HL-60 (cell line): ENCODE measurements around the gene EPHA2.

Source experiments
- DNase-seq, 2 experiments: peaks; one replicate each; pipeline ENCODE4 v3.0.0-alpha.2; 2010 to 2020; ENCODE audit warnings: low read depth in 1 of 2, low spot score in 1 of 2
- H3K27ac ChIP-seq: fragments of 250-450 bp; sonication (Bioruptor Pico); replicated peaks from 2 replicates; pipeline ENCODE4 v1.5.1; 2020; ENCODE audit warnings: mild to moderate bottlenecking, moderate library complexity
- H3K27me3 ChIP-seq: fragments of 250-450 bp; sonication (Bioruptor Pico); 2 replicates; pipeline ENCODE4 v1.5.1; 2021; ENCODE audit warnings: mild to moderate bottlenecking, moderate library complexity; ENCODE audit not compliant: insufficient read depth, poor library complexity, severe bottlenecking
- H3K4me3 ChIP-seq: replicated peaks from 2 replicates; pipeline ENCODE4 v1.5.1; 2011; ENCODE audit warnings: mild to moderate bottlenecking, control low read depth, low read length; ENCODE audit not compliant: insufficient read depth
- GABPA ChIP-seq: IDR thresholded peaks from 2 replicates; pipeline ENCODE4 v1.6.1; 2012; ENCODE audit warnings: low read depth
- POLR2AphosphoS5 ChIP-seq: IDR thresholded peaks from 2 replicates; pipeline ENCODE4 v1.6.1; 2012; ENCODE audit warnings: low read depth
- SPI1 ChIP-seq: IDR thresholded peaks from 2 replicates; pipeline ENCODE4 v1.6.1; 2012; ENCODE audit warnings: low read depth, mild to moderate bottlenecking, borderline replicate concordance
- TF ChIP-seq, protein P1 (sequence below): IDR thresholded peaks from 2 replicates; pipeline ENCODE4 v1.6.1; 2012; ENCODE audit warnings: low read depth; ENCODE audit not compliant: insufficient replicate concordance
- TF ChIP-seq, protein P2 (sequence below): IDR thresholded peaks from one replicate; pipeline ENCODE4 v1.5.1; 2011; ENCODE audit warnings: low read length, control low read depth, inconsistent platforms; ENCODE audit not compliant: insufficient read depth

EPHA2 gene

DNA sequence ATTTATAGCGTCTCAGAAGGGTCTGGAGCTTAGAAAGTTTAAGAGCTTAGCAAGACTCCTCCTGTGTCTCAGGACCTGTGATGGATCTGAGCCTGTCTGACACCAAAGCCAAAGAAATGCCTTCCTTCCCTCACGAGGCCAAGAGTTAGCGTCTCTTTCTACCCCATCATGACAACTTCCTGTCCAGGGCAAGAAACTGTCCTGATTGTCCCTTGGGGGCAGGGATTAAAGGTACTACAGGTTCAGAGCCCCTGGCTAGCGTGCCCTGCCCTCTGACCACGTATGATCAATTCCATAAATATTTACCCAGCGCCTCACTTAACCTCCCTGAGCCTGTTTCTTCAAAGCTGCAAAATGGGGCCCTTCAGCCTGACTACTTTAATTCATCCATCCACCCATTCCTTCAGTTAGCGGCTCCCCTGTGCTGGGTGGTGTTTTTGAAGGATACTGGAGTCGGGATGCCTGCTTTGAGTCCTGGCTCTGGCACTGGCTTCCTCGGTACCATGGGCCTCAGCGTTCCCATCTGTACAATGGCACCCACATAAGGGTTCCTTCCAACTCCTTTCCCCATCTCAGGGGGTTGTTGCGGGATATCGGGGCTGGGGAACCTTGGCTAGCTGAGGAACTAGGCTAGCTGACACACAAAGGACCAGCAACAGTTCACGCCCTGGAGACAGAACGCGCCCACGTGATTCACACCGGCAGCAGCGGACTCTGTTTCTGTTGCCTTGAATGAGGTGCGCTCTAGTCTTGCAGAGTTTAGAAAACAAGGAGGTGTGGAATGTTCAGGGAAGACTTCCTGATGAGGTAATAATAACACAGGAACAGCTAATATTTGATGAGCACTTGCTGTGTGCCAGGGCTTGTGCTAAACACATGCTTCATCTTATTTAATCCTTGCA lies 23.0 kb upstream of the EPHA2 start:
- TF ChIP-seq, protein P1, sequence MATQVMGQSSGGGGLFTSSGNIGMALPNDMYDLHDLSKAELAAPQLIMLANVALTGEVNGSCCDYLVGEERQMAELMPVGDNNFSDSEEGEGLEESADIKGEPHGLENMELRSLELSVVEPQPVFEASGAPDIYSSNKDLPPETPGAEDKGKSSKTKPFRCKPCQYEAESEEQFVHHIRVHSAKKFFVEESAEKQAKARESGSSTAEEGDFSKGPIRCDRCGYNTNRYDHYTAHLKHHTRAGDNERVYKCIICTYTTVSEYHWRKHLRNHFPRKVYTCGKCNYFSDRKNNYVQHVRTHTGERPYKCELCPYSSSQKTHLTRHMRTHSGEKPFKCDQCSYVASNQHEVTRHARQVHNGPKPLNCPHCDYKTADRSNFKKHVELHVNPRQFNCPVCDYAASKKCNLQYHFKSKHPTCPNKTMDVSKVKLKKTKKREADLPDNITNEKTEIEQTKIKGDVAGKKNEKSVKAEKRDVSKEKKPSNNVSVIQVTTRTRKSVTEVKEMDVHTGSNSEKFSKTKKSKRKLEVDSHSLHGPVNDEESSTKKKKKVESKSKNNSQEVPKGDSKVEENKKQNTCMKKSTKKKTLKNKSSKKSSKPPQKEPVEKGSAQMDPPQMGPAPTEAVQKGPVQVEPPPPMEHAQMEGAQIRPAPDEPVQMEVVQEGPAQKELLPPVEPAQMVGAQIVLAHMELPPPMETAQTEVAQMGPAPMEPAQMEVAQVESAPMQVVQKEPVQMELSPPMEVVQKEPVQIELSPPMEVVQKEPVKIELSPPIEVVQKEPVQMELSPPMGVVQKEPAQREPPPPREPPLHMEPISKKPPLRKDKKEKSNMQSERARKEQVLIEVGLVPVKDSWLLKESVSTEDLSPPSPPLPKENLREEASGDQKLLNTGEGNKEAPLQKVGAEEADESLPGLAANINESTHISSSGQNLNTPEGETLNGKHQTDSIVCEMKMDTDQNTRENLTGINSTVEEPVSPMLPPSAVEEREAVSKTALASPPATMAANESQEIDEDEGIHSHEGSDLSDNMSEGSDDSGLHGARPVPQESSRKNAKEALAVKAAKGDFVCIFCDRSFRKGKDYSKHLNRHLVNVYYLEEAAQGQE: no peak
- no peak for TF ChIP-seq GABPA
- TF ChIP-seq, protein P2, sequence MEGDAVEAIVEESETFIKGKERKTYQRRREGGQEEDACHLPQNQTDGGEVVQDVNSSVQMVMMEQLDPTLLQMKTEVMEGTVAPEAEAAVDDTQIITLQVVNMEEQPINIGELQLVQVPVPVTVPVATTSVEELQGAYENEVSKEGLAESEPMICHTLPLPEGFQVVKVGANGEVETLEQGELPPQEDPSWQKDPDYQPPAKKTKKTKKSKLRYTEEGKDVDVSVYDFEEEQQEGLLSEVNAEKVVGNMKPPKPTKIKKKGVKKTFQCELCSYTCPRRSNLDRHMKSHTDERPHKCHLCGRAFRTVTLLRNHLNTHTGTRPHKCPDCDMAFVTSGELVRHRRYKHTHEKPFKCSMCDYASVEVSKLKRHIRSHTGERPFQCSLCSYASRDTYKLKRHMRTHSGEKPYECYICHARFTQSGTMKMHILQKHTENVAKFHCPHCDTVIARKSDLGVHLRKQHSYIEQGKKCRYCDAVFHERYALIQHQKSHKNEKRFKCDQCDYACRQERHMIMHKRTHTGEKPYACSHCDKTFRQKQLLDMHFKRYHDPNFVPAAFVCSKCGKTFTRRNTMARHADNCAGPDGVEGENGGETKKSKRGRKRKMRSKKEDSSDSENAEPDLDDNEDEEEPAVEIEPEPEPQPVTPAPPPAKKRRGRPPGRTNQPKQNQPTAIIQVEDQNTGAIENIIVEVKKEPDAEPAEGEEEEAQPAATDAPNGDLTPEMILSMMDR: no peak
- TF ChIP-seq POLR2AphosphoS5: no peak
- TF ChIP-seq SPI1: no peak
- H3K4me3 ChIP-seq: no peak overlapping the region
- no peaks in the 10 kb centered on the region for H3K27me3 ChIP-seq
- DNase-seq: no peak
- H3K27ac ChIP-seq: no peak overlapping the region

DNA sequence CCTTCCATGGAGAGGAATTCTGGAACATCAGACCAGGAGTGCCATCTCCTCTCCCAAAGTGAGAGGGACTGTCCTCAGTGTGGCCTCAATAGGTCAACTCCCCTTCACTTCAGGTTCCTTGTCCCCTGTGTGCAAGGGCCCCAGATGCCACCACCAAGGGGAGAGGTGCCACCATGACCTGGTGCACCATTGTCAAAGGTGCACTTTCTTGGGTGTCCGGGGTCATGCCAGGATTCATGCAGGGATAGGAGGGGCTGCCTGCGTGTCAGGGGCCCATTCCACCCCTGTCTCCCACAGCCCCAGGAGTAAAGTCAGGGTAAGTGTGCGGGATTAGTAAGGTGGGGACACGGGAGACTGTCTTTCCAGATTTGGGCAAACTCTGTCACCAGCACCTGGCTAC lies 21.4 kb upstream of the EPHA2 start:
- DNase-seq: no peak
- H3K27me3 ChIP-seq: no peaks in the 10 kb centered on the region
- H3K4me3 ChIP-seq: no peak overlapping the region
- H3K27ac ChIP-seq: no peak overlapping the region
- TF ChIP-seq, protein P1: no peak
- no peak for TF ChIP-seq GABPA
- TF ChIP-seq SPI1: no peak
- TF ChIP-seq POLR2AphosphoS5: no peak
- TF ChIP-seq, protein P2: no peak

DNA sequence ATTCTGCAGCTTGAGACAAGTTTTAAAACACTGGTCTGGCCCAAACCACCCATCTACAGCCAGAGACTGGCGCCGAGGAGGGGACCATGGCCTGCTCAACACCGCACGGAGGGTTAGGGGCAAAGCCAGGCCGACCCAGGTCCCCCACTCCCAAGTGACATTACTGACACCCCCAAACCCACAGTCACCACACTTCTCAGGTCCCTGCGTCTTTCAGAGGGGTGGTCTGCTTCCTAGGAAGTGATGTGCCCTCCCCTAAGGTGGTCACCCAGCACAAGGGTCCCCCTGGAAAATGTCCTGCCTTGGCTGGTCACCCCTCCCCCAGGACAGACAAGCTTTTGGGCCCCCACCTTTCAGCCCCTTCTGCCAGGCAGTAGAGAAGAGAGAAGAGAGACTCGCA lies 20.8 kb upstream of the EPHA2 start:
- Histone ChIP-seq H3K4me3 (no peak overlapping the region), H3K27ac (no peak overlapping the region), H3K27me3 (no peaks in the 10 kb centered on the region)
- no peak for DNase-seq
- TF ChIP-seq GABPA: no peak
- TF ChIP-seq, protein P1: no peak
- no peak for TF ChIP-seq POLR2AphosphoS5
- no peak for TF ChIP-seq SPI1
- TF ChIP-seq, protein P2: no peak
